GM21515 (cell line): Measurements from ENCODE around the gene TCF23.
"Not testable (repeated sequence)": the region's sequence is repeated elsewhere in the genome, so short reads cannot be mapped to it uniquely, and the experiment has no call there.

ENCODE experiments used
- ATAC-seq: cut with Tn5 transposase; IDR thresholded peaks from one replicate; pipeline ENCODE4 v1.9.1; 2021; ENCODE audit not compliant: unreplicated experiment

TCF23 gene

DNA sequence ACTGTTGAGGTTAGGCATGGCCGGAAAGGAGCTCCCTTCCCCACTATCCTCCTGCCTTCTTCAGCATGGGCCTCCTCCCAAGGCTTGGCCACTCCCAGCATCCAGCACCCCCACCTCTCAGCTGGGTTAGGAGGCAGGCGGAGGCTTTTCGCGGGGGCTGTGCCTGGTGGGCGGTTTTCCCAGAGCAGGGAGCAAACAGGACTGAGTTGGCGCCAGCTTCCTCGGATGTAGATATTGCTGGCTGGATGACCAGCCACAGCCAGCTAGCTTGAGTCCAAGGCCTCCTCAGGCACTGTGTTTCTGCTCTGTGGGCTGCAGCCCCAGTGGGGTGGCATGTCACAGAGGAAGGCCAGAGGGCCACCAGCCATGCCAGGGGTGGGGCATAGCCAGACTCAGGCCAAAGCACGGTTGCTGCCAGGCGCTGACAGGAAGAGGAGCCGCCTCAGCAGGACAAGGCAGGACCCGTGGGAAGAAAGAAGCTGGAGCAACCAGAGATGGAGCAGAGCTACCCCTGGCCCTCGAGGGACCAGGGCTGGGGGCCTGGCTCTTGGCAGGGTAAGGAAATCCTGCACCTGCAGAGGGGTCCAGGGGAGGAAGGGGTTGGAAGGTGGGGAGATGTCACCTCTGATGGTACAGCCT, at the start of gene TCF23:
TCF23 (plus strand) TSS at position 204 of the 639 bp plus-strand sequence; CDS start at position 334, 130 bp downstream.
- no peak for ATAC-seq

DNA sequence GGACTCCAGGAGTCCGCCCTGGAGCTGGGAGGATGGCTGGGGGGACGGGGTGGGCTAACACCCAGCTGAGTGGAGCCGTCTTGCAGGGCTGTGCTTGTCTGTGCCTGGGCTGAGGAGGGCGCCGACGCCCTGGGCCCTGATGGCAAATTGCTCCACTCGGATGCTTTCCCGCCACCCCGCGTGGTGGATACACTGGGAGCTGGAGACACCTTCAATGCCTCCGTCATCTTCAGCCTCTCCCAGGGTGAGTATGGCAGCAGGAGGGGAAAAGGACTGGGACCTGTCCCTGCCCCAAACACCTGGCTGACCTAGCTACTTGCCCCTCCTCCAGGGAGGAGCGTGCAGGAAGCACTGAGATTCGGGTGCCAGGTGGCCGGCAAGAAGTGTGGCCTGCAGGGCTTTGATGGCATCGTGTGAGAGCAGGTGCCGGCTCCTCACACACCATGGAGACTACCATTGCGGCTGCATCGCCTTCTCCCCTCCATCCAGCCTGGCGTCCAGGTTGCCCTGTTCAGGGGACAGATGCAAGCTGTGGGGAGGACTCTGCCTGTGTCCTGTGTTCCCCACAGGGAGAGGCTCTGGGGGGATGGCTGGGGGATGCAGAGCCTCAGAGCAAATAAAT, 49.4 kb upstream of the TCF23 start:
- ATAC-seq = no peak

DNA sequence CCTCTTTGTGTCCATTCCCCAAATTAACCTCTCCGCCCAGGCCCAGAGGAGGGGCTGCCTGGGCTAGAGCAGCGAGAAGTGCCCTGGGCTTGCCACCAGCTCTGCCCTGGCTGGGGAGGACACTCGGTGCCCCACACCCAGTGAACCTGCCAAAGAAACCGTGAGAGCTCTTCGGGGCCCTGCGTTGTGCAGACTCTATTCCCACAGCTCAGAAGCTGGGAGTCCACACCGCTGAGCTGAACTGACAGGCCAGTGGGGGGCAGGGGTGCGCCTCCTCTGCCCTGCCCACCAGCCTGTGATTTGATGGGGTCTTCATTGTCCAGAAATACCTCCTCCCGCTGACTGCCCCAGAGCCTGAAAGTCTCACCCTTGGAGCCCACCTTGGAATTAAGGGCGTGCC, 48.8 kb upstream of the TCF23 start:
- no peak for ATAC-seq

DNA sequence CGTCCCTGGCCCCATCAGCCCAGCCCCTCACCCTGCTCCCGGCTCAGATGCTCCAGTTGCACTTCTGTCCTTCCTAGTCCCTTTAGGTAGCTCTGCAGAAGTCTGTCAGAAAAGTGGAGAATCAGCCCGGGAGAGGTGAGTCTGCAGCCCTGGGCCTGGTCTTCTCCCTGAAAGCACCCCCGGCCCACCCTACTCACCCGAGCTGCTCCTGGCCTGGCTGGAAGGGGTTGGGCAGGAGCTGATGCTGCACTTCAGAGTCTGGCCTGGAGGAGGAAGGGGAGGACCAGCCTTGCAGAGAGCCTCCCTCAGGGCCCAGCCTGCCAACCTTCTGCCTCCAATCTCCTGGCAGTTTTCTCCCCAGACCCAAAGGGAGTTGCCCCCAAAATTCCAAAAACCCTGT, 46.5 kb upstream of the TCF23 start:
- ATAC-seq = no peak

DNA sequence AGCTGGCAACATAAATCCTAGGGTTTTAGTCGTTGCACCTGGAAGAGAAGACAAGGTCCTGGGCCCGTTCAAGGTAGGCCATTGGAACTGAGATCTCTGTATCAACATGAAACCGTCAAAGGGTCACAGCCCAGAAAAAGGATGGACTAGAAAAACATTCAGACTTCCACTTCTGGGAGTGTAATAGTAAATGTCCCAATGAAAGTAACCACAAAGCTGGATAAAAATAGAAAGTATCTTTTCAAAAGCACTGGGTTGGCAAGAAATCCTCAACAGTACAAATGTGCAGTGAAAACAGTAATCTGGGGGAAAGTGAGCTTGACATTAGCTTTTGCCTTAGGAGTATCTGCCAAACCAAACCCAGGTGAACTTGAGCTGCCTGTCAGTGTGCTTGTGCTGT, 42.8 kb upstream of the TCF23 start:
- no peak for ATAC-seq

DNA sequence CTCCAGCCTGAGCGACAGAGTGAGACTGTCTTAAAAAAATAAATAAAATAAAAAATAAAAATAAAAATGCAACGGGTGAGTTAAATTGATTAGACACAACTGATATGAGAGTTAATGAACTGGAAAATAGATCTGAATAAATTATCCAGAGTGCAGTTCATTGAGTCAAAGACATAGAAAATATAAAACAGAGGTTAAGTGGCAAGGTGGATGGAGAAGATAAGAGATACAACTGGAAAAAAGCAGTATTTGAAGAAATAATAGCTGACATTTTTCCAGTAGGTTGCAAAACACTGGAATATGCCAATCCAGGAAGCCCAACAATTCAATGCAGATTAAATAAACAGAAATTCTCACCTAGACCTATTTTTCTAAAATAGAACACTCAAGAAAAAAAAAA, 40.6 kb upstream of the TCF23 start:
- ATAC-seq = no peak

DNA sequence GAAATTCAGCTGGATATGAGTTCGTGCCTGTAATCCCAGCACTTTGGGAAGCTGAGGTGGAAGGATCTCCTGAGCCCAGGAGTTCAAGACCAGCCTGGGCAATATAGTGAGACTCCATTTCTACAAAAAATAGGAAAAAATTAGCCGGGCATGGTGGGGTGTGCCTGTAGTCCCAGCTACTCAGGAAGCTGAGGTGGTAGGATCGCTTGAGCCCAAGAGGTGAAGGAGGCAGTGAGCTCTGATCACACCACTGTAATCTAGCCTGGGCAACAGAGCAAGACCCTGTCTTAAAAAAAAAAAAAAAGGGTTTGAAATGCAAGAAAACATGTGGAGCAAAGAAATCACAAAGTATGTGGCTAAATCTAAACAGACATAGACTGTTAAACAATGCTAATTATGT, 39.7 kb upstream of the TCF23 start:
- ATAC-seq = no peak

DNA sequence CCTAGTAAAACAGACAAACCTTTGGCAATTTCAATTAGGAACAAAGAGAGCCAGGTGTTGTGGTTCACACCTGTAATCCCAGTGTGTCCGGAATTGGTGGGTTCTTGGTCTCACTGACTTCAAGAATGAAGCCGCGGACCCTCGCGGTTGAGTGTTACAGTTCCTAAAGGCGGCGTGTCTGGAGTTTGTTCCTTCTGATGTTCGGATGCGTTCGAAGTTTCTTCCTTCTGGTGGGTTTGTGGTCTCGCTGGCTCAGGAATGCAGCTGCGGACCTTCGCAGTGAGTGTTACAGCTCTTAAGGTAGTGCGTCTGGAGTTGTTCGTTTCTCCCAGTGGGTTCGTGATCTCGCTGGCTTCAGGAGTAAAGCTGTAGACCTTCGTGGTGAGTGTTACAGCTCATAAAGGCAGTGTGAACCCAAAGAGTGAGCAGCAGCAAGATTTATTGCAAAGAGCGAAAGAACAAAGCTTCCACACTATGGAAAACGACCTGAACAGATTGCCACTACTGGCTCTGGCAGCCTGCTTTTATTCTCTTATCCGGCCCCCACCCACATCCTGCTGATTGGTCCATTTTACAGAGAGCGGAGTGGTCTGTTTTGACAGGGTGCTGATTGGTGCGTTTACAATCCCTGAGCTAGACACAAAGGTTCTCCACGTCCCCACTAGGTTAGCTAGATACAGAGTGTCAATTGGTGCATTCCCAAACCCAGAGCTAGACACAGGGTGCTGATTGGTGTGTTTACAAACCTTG, 38.0 kb upstream of the TCF23 start:
- not testable (repeated sequence) for ATAC-seq

DNA sequence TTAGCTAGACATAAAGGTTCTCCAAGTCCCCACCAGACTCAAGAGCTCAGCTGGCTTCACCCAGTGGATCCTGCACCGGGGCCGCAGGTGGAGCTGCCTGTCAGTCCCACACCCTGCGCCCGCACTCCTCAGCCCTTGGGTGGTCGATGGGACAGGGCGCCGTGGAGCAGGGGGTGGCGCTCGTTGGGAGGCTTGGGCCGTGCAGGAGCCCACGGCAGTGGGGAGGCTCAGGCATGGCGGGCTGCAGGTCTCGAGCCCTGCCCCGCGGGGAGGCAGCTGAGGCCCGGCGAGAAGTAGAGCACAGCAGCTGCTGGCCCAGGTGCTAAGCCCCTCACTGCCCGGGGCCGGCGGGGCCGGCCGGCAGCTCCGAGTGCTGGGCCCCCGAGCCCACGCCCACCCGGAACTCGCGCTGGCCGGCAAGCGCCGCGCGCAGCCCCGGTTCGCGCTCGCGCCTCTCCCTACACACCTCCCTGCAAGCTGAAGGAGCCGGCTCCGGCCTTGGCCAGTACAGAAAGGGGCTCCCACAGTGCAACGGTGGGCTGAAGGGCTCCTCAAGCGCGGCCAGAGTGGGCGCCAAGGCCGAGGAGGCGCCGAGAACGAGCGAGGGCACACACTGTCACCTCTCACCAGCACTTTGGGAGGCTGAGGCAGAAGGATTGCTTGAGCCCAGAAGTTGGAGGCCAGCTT, 37.3 kb upstream of the TCF23 start:
- ATAC-seq = not testable (repeated sequence)

DNA sequence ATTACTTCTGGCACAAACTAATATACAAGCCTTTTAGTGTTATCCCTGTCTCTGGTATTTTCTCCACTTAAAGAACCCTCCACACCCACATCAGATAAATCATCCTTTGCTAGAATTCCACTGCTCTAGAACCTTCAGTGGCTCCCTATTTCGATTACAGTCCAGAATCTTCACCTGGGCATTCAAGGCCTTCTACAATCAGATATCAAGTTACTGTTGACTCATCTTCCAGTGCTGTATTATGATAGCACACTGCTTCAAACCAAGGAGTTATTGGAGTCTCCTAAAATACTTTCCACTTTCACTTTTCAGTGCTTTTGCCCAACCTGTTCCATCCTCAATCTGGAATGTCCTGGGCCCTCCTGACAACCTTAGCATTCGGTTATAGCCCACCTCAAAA, 33.3 kb upstream of the TCF23 start:
- no peak for ATAC-seq

DNA sequence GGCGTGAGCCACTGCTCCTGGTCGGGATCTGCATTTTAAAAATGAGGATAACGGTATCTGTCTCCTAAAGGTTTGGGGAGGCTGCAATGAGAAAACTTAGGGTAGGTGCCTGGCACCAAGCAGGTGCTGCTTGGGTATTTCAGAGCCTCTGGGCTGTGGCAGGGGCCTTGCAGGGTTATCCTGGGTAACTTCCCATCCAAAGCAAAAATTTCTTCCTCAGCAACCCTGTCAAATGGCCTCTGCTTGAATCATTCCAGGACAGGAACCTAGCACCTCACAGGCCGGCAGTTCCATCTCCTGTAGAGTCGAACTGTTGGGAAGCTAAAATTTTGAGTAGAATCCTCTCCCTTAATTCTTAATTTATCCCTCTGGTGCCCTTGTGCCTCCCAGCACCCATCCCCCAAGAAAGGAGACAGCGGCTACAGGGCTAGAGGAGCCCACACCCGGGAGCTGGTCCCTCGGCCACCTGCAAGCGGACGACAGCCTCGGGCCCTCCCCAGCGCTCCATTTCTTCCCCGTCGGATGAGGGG, 30.7 kb upstream of the TCF23 start:
- no peak for ATAC-seq

DNA sequence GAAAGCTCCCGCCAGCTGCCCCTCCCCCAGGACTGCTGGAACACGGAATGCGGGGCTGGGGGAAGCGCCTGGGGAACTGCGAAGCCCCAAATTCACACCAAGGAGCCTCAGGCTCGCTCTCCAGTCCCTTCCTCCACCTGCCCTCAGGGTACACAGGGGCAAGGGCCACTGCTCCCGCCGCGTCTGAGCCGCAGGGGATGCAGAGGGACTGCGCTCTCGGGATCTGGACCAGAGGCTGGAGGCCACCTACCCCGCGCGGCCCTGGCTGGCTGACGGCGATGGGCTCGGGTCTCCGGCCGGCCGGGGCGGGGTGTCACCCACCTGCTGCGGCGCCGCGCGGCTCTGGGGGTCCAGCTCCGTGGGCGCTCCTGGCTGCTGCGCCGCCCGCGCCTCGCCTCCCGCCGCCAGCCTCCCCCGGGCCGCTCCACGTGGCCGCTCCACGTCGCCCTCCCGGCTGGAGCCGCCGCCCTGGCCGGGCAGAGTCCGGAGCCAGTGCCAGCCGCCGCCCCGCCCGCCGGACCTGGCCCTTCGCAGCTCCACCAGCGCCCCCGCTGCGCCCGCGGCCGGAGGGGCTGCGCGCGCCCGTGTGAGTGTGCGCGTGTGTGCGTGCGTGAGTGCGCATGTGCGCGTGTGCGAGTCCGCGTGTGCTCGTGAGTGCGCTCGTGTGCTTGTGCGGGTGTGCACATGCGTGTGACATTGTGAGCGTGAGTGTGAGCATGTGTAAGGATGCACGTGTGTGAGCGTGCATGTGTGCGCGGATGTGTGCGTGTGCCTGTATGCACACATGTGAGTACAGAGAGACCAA, 30.1 kb upstream of the TCF23 start, which contains the start of gene CGREF1:
CGREF1 (minus strand) TSS at position 604 of the 805 bp plus-strand sequence. CDS start 14,762 bp downstream, outside the sequence.
- no peak for ATAC-seq

DNA sequence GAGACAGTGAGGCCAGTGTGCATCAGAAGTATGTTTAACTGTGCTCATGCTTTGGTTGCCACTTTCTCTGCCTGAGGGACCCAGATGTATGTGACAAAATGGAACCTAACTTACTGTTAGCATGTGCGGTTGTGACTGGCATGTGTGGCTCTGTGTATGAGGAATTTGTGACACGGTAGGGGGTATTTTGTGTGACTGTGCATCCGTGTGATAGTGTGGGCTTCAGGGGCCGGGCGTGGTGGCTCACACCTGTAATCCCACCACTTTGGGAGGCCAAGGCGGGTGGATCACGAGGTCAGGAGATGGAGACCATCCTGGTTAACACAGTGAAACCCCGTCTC, 29.5 kb upstream of the TCF23 start:
- not testable (repeated sequence) for ATAC-seq

DNA sequence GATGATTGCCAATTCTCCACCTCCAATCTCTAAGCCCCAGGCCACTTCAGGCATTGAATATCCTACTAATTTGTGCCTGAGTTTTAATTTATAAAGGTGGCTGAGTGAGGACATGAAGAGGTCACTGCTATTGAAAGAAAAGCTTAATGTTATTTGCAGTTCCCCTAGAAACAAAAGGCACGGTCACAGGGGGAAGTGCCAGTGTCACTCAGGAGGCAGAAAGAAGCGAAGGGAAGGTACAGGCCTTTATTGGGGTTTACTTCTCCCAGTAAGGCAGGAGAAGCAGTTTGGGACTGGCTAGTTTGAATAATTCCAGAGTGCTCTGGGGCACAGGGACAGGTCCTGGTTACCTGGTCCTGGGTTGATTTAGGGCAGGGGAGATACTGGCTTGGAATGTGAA, 26.9 kb upstream of the TCF23 start:
- no peak for ATAC-seq

DNA sequence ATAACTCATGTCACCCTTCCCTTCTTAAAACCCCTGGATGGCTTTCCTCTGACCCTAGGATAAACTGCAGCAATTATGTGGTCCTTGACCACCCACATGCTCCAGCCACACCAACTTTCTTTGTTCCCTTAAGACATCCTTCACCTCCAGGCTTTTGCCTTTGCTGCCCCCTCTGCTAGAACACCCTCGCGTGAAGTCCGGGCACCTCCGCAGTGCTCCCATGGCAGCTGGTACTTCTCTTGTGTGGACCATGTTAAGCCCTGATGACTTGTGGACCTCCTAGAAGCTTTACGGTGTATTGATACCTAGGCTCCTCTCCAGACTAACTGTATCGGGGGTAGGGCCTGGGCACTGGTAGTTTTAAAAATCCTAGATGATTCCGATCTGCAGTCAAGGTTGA, 26.0 kb upstream of the TCF23 start:
- no peak for ATAC-seq

DNA sequence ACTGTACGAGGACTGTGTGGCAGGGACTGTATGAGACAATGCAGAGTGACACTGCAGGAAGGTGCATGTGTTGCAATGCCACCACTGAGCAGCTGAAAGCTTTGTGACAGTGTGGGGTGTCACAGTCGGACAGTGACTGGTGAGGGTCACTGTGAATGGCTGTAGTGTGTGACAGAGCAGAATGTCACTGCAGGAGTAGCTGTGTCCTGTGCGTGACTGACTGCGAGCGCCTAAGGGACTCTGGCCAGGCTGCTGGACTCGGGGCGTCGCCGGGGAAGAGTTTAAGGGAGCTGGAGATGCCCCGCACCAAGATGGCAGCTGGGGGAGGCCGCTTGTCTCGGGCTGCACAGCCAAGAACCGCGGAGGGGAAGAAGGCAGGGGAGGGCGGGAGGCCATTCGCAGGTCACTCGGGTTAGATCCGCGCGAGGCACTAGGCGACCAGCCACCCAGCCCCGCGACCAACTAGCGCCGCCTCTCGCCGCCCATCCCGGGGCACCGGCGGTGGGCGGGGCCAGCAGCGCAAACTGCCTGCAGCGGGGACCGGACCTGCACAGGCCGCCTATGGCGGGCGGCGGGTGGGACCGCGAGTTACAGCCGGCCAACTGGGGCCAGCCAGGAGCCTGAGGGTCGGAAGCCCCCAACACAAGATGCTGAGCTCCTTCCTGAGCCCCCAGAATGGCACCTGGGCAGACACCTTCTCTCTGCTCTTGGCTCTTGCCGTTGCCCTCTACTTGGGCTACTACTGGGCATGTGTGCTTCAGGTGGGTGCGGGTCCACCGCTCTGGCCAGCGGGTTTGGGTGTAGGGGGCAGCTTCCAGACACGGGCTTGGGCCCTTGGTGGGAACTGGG, 25.3 kb upstream of the TCF23 start, which contains the start of gene ABHD1:
ABHD1 (plus strand) TSS at position 514 of the 849 bp plus-strand sequence; CDS start at position 648, 134 bp downstream.
- ATAC-seq = no peak

DNA sequence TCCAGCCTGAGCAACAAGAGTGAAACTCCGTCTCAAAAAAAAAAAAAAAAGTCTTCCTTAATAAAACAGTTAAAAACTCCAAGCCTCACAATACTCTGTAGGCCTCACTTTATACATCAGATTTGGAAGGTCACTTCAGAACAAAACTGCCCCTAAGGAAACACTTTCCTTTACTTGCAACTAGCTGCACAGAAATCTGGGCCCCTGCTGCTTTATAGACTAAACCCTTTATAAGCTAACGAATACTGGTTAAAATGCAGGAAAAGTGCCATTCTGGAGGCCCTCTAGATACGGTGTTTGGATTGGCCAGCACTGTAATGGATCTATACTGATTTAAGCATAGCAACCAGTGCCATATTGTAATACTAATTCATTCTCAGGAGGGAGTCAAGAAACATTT, 23.7 kb upstream of the TCF23 start:
- no peak for ATAC-seq

DNA sequence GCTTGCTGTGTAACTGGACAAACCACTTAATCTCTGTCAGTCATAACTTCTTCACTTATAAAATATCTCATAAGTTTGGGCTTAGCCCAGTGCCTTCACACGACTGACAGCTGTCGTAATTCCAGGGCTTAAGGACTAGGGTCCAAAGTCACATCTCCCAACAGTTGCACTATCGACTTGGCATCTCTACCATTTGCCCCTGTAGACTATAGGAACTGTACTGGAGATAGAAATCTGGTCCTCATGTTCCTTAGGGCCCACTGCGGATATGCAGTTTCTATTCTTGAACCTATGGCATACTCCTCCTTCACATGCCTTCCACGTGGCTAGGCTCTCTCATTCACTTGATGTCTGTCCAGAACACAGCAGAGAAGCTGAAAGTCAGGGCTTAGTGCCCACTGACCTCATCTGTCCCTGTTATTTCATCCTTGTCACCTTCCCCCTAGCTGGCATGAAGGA, 22.5 kb upstream of the TCF23 start:
- no peak for ATAC-seq

DNA sequence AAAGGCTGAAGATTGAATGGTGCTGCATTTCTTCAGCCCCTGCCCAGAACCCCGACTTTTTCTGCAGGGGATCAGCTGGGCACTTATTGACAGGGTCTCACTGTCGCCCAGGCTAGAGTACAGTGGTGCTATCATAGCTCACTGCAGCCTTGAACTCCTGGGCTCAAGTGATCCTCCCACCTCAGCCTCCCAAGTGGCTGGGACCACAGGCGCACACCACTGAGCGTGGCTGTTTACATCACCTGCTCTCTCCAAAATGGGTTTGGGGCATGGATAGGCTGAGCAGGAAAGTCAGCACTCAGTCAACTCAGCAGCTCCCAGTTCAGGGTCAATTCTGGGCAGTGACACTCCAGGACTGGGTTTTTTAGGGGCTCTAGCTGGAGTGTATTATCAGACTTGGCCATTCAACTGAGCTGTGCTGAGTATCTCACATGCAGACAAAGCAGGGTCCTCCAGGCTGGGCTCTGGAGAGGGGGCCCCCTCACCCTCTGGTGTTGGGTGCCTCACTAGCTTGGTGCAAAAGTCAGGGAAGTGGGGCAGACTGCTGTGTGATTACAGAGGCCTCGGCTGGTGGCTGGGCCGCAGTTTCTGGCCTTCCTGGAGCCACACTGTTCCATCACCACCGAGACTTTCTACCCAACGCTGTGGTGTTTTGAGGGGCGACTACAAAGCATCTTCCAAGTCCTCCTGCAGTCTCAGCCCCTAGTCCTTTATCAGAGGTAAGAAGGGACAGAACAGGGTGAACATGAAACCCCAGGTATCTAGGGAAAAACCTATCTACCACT, 20.7 kb upstream of the TCF23 start:
- no peak for ATAC-seq
